ENCODE measurements around the gene UNC119B. TPM values are rescaled to one million over a fixed set of nuclear protein-coding genes. Genes with fewer than 3 reads are reported as not detected.

The UNC119B gene
- total and polyA plus RNA-seq, 2 experiments from 2014 or later, result 9.9 to 51.3 TPM

DNA sequence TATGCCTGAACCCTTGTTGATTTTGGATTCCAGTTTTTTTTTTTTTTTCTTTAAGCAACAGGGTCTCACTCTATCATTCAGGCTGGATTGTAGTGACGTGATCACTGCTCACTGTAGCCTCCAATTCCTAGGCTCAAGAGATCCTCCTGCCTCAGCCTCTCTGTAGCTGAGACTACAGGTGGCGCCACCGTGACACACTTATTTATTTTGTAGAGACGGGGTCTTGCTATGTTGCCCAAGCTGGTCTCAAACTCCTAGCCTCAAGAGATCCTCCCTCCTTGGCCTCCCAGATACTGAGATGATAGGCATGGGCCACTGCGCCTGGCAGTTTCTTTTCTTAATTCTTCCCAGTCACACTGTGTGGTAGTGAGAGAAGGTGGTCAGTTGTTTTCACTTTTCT lies 40.5 kb downstream of the UNC119B start:
- no peak overlapping the region for H3K4me3 Mint-ChIP-seq
- Histone ChIP-seq H3K79me2 (replicated peaks; ENCODE audit: insufficient read depth) (no peaks in the 10 kb centered on the region), H4K20me1 (replicated peaks; ENCODE audit: insufficient read depth) (no peaks in the 10 kb centered on the region), H3K4me3 (no peak overlapping the region), H3F3A (replicated peaks; ENCODE audit: low read depth) (no peaks in the 10 kb centered on the region), H3K36me3 (ENCODE audit: insufficient read depth) (no peaks in the 10 kb centered on the region), H3K4me1 (ENCODE audit: insufficient read depth) (no peaks in the 10 kb centered on the region), H3K27me3 (ENCODE audit: insufficient read depth) (no peaks in the 10 kb centered on the region), H2AFZ (no peak overlapping the region), H3K9me2 (ENCODE audit: insufficient read depth) (no peaks in the 10 kb centered on the region), H3K27ac (ENCODE audit: low read depth) (no peak overlapping the region), H3K4me2 (no peak overlapping the region)
- H3K9me3 Mint-ChIP-seq, result peaks cover 13% of the 10 kb centered on the region; the same call in 2 of the 3 replicates
- no peaks in the 10 kb centered on the region for H3K27me3 Mint-ChIP-seq (ENCODE audit: insufficient read depth, low read depth, poor library complexity)
- no peak overlapping the region for H3K27ac Mint-ChIP-seq
- ATAC-seq (no peak), DNase-seq (ENCODE audit: low spot score) (no peak)
- no peaks in the 10 kb centered on the region for H3K4me1 Mint-ChIP-seq
- TF ChIP-seq, protein P1, sequence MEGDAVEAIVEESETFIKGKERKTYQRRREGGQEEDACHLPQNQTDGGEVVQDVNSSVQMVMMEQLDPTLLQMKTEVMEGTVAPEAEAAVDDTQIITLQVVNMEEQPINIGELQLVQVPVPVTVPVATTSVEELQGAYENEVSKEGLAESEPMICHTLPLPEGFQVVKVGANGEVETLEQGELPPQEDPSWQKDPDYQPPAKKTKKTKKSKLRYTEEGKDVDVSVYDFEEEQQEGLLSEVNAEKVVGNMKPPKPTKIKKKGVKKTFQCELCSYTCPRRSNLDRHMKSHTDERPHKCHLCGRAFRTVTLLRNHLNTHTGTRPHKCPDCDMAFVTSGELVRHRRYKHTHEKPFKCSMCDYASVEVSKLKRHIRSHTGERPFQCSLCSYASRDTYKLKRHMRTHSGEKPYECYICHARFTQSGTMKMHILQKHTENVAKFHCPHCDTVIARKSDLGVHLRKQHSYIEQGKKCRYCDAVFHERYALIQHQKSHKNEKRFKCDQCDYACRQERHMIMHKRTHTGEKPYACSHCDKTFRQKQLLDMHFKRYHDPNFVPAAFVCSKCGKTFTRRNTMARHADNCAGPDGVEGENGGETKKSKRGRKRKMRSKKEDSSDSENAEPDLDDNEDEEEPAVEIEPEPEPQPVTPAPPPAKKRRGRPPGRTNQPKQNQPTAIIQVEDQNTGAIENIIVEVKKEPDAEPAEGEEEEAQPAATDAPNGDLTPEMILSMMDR (conservative IDR thresholded peaks at IDR 0.05; ENCODE audit: low read depth in 2 of 2), result peak in 1 of 2 experiments; percentile 37; a peak in 1 of 4 replicates
- TF ChIP-seq NANOG (IDR thresholded peaks at IDR 0.05; ENCODE audit: borderline replicate concordance), result no peak
- no peaks in the 10 kb centered on the region for H3K36me3 Mint-ChIP-seq (ENCODE audit: low read depth)

DNA sequence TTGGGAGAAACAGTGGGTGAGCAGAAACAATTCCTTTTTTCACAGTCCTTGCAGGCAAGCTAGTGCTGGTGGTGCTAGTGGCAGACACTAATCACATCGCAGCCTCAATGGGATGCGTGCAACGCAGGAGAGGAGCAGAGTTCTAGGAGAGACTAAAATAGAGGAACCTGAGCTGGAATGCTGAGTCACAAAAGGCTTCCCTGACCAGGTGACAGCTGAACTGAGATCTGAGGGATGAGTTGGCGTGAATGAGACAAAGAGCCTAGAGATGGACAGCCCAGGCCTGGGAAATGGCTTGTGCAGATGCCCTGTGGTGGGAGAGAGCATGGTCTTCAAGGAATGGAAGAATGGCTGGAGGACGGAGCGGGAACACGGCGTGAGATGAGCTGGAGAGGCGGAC lies 41.1 kb downstream of the UNC119B start:
- H3K4me2 ChIP-seq, result no peak overlapping the region
- DNase-seq (ENCODE audit: low spot score), result no peak
- H3K27ac Mint-ChIP-seq, result 0 out of 2 replicates have a peak overlapping the region, but pooled peaks have one; percentile 9

DNA sequence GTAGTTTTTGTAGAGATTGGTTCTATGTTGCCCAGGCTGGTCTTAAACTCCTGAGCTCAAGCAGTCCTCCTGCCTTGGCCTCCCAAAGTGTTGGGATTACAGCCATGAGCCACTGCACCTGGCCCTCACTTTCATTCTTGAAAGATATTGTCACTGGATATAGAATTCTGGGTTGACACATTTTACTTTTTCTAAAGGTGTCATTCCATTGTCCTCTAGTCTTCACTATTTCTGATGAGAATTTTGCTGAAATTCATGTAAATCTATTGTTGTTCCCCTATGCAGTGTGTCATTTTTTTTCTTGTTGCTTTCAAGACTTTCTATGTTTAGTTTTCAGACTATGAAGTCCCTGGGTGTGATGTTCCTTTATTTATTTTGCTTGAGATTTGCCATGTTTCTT lies 44.5 kb downstream of the UNC119B start:
- Mint-ChIP-seq H3K4me3 (no peak overlapping the region), H3K9me3 (peaks cover 13% of the 10 kb centered on the region; the same call in 2 of the 3 replicates), H3K4me1 (peaks cover 12% of the 10 kb centered on the region), H3K36me3 (ENCODE audit: low read depth) (no peaks in the 10 kb centered on the region), H3K27me3 (ENCODE audit: insufficient read depth, low read depth, poor library complexity) (peaks cover 2% of the 10 kb centered on the region), H3K27ac (no peak overlapping the region)
- no peaks in the 10 kb centered on the region for H3K36me3 ChIP-seq (ENCODE audit: insufficient read depth)
- no peaks in the 10 kb centered on the region for H3K9me2 ChIP-seq (ENCODE audit: insufficient read depth)
- H4K20me1 ChIP-seq (replicated peaks; ENCODE audit: insufficient read depth), result no peaks in the 10 kb centered on the region
- H3K4me2 ChIP-seq, result no peak overlapping the region
- H2AFZ ChIP-seq, result no peak overlapping the region
- H3K79me2 ChIP-seq (replicated peaks; ENCODE audit: insufficient read depth), result no peaks in the 10 kb centered on the region
- DNase-seq (ENCODE audit: low spot score) (no peak), ATAC-seq (no peak)
- no peak overlapping the region for H3K27ac ChIP-seq (ENCODE audit: low read depth)
- H3K4me1 ChIP-seq (ENCODE audit: insufficient read depth), result peaks cover 5% of the 10 kb centered on the region; the same call in 1 of the 2 replicates
- H3K27me3 ChIP-seq (ENCODE audit: insufficient read depth), result no peaks in the 10 kb centered on the region
- H3K4me3 ChIP-seq, result no peak overlapping the region
- H3F3A ChIP-seq (replicated peaks; ENCODE audit: low read depth), result no peaks in the 10 kb centered on the region
- TF ChIP-seq, protein P1 (conservative IDR thresholded peaks at IDR 0.05; ENCODE audit: low read depth in 2 of 2), result no peak
- no peak for TF ChIP-seq JUNB (IDR thresholded peaks at IDR 0.05; ENCODE audit: unreplicated experiment)
- TF ChIP-seq, protein P2, sequence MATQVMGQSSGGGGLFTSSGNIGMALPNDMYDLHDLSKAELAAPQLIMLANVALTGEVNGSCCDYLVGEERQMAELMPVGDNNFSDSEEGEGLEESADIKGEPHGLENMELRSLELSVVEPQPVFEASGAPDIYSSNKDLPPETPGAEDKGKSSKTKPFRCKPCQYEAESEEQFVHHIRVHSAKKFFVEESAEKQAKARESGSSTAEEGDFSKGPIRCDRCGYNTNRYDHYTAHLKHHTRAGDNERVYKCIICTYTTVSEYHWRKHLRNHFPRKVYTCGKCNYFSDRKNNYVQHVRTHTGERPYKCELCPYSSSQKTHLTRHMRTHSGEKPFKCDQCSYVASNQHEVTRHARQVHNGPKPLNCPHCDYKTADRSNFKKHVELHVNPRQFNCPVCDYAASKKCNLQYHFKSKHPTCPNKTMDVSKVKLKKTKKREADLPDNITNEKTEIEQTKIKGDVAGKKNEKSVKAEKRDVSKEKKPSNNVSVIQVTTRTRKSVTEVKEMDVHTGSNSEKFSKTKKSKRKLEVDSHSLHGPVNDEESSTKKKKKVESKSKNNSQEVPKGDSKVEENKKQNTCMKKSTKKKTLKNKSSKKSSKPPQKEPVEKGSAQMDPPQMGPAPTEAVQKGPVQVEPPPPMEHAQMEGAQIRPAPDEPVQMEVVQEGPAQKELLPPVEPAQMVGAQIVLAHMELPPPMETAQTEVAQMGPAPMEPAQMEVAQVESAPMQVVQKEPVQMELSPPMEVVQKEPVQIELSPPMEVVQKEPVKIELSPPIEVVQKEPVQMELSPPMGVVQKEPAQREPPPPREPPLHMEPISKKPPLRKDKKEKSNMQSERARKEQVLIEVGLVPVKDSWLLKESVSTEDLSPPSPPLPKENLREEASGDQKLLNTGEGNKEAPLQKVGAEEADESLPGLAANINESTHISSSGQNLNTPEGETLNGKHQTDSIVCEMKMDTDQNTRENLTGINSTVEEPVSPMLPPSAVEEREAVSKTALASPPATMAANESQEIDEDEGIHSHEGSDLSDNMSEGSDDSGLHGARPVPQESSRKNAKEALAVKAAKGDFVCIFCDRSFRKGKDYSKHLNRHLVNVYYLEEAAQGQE (IDR thresholded peaks at IDR 0.05; ENCODE audit: unreplicated experiment), result no peak
- no peak for TF ChIP-seq POLR2AphosphoS5 (IDR thresholded peaks at IDR 0.05; ENCODE audit: low read depth)
- TF ChIP-seq, protein P3, sequence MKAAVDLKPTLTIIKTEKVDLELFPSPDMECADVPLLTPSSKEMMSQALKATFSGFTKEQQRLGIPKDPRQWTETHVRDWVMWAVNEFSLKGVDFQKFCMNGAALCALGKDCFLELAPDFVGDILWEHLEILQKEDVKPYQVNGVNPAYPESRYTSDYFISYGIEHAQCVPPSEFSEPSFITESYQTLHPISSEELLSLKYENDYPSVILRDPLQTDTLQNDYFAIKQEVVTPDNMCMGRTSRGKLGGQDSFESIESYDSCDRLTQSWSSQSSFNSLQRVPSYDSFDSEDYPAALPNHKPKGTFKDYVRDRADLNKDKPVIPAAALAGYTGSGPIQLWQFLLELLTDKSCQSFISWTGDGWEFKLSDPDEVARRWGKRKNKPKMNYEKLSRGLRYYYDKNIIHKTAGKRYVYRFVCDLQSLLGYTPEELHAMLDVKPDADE (IDR thresholded peaks at IDR 0.05), result no peak
- no peak for TF ChIP-seq ZNF331 (CRISPR knock-in tag; IDR thresholded peaks at IDR 0.05; ENCODE audit: low read depth)
- no peak for TF ChIP-seq STAT1 (IDR thresholded peaks at IDR 0.05; ENCODE audit: unreplicated experiment)
- TF ChIP-seq EZH2phosphoT487 (IDR thresholded peaks at IDR 0.05; ENCODE audit: unreplicated experiment), result no peak
- no peak for TF ChIP-seq NANOG (IDR thresholded peaks at IDR 0.05; ENCODE audit: borderline replicate concordance)

More for the DNA sequence above, 41.1 kb downstream of the UNC119B start:
- Mint-ChIP-seq H3K4me1 (no peaks in the 10 kb centered on the region), H3K4me3 (no peak overlapping the region), H3K27me3 (ENCODE audit: insufficient read depth, low read depth, poor library complexity) (no peaks in the 10 kb centered on the region), H3K9me3 (peaks cover 13% of the 10 kb centered on the region; the same call in 2 of the 3 replicates), H3K36me3 (ENCODE audit: low read depth) (no peaks in the 10 kb centered on the region)
- Histone ChIP-seq H3K36me3 (ENCODE audit: insufficient read depth) (no peaks in the 10 kb centered on the region), H4K20me1 (replicated peaks; ENCODE audit: insufficient read depth) (no peaks in the 10 kb centered on the region), H3K4me3 (no peak overlapping the region), H3K9me2 (ENCODE audit: insufficient read depth) (no peaks in the 10 kb centered on the region), H2AFZ (peak overlapping the region; percentile 56), H3K27me3 (ENCODE audit: insufficient read depth) (no peaks in the 10 kb centered on the region), H3F3A (replicated peaks; ENCODE audit: low read depth) (no peaks in the 10 kb centered on the region), H3K79me2 (replicated peaks; ENCODE audit: insufficient read depth) (no peaks in the 10 kb centered on the region), H3K27ac (ENCODE audit: low read depth) (no peak overlapping the region), H3K4me1 (ENCODE audit: insufficient read depth) (no peaks in the 10 kb centered on the region)
- TF ChIP-seq POLR2AphosphoS5 (IDR thresholded peaks at IDR 0.05; ENCODE audit: low read depth), result no peak
- ATAC-seq, result no peak
